IMR-90 (cell line): Measurements from ENCODE around the gene ZNF580. TPM values are rescaled to one million over a fixed set of nuclear protein-coding genes. Genes with fewer than 3 reads are reported as not detected.

Experiments
- ATAC-seq: fragments of 200-7000 bp; cut with Tn5 transposase; 2 replicates; pipeline ENCODE4 v1.9.1; 2020; ENCODE audit warnings: low read depth, mild to moderate bottlenecking, moderate library complexity
- BruUV-seq: library from RNA; stranded (reverse); fragments of 400-500 nt; replicated peaks from 2 replicates; lab custom pipeline; 2021; lab: Mats Ljungman, UMichigan
- CTCF ChIA-PET: fragments of 300-600 bp; formaldehyde crosslinking; extraction: SDS; loops from one replicate; lab custom pipeline; 2021; ENCODE audit warnings: antibody characterized with exemption; lab: Yijun Ruan, JAX
- POLR2A ChIA-PET: fragments of 300-600 bp; sonication (Branson Sonifier 250); formaldehyde crosslinking; loops from one replicate; lab custom pipeline; 2022; ENCODE audit warnings: antibody characterized with exemption; ENCODE audit not compliant: unreplicated experiment; lab: Charles Lee
- DNase-seq: peaks from one replicate; pipeline ENCODE4 v3.0.0; 2013
- H2AFZ ChIP-seq: replicated peaks from 2 replicates; pipeline ENCODE3; 2013; ENCODE audit warnings: low read length, mild to moderate bottlenecking; ENCODE audit not compliant: poor library complexity
- H2AK5ac ChIP-seq: 2 replicates; pipeline ENCODE4 v1.6.1; 2013; ENCODE audit warnings: low read depth, low read length, inconsistent platforms
- H2AK9ac ChIP-seq: replicated peaks from 2 replicates; pipeline ENCODE3; 2013; ENCODE audit warnings: mild to moderate bottlenecking, low read depth, low read length, moderate library complexity; ENCODE audit not compliant: poor library complexity
- H2BK120ac ChIP-seq: 2 replicates; pipeline ENCODE4 v1.6.1; 2013; ENCODE audit warnings: low read depth, low read length, inconsistent platforms
- H2BK15ac ChIP-seq: 3 replicates; pipeline ENCODE4 v1.6.1; 2013; ENCODE audit warnings: low read depth, low read length, inconsistent platforms
- H2BK20ac ChIP-seq: 2 replicates; pipeline ENCODE4 v1.6.1; 2013; ENCODE audit warnings: low read depth, mild to moderate bottlenecking, inconsistent platforms, low read length, moderate library complexity
- H2BK5ac ChIP-seq: 2 replicates; pipeline ENCODE4 v1.6.1; 2013; ENCODE audit warnings: mild to moderate bottlenecking, low read depth, low read length, inconsistent platforms; ENCODE audit not compliant: poor library complexity, severe bottlenecking
- H3K14ac ChIP-seq: replicated peaks from 2 replicates; pipeline ENCODE4 v1.6.1; 2013; ENCODE audit warnings: low read depth, low read length, inconsistent platforms
- H3K18ac ChIP-seq: 2 replicates; pipeline ENCODE4 v1.6.1; 2013; ENCODE audit warnings: low read depth, low read length, control low read depth
- H3K23ac ChIP-seq: 2 replicates; pipeline ENCODE4 v1.6.1; 2013; ENCODE audit warnings: low read depth, low read length, inconsistent platforms
- H3K27ac ChIP-seq: 2 replicates; pipeline ENCODE4 v1.5.1; 2013; ENCODE audit warnings: mild to moderate bottlenecking, control low read depth, low read length; ENCODE audit not compliant: insufficient read depth
- H3K27me3 ChIP-seq: 2 replicates; pipeline ENCODE4 v1.6.1; 2013; ENCODE audit warnings: low read length; ENCODE audit not compliant: control insufficient read depth, insufficient read depth
- H3K36me3 ChIP-seq: 2 replicates; pipeline ENCODE4 v1.6.1; 2013; ENCODE audit warnings: low read length, mixed read lengths; ENCODE audit not compliant: control insufficient read depth, insufficient read depth
- H3K4ac ChIP-seq: 2 replicates; pipeline ENCODE4 v1.6.1; 2013; ENCODE audit warnings: low read depth, low read length, inconsistent platforms
- H3K4me1 ChIP-seq: 2 replicates; pipeline ENCODE4 v1.6.1; 2013; ENCODE audit warnings: low read length, mixed read lengths; ENCODE audit not compliant: control insufficient read depth, insufficient read depth
- H3K4me2 ChIP-seq: 2 replicates; pipeline ENCODE4 v1.6.1; 2013; ENCODE audit warnings: low read depth, mild to moderate bottlenecking, control low read depth, low read length, moderate library complexity
- H3K4me3 ChIP-seq: 2 replicates; pipeline ENCODE4 v1.5.1; 2013; ENCODE audit warnings: low read depth, mild to moderate bottlenecking, control low read depth, low read length, moderate library complexity; ENCODE audit not compliant: insufficient read depth
- H3K56ac ChIP-seq: 2 replicates; pipeline ENCODE4 v1.6.1; 2013; ENCODE audit warnings: low read length, inconsistent platforms; ENCODE audit not compliant: insufficient read depth; ENCODE audit errors: extremely low read depth
- H3K79me1 ChIP-seq, 2 experiments: 2 replicates each; pipeline ENCODE4 v1.6.1; 2013; ENCODE audit warnings: low read length in 2 of 2, inconsistent platforms in 1 of 2, low read depth in 1 of 2
- H3K9ac ChIP-seq: 2 replicates; pipeline ENCODE4 v1.6.1; 2013; ENCODE audit warnings: low read depth, low read length, control low read depth
- H3K9me1 ChIP-seq: 2 replicates; pipeline ENCODE4 v1.6.1; 2013; ENCODE audit warnings: low read length, inconsistent platforms; ENCODE audit not compliant: insufficient read depth
- H3K9me3 ChIP-seq: 2 replicates; pipeline ENCODE4 v1.6.1; 2013; ENCODE audit warnings: low read length; ENCODE audit not compliant: control insufficient read depth, insufficient read depth
- H4K20me1 ChIP-seq: 2 replicates; pipeline ENCODE4 v1.6.1; 2013; ENCODE audit warnings: low read length, inconsistent platforms; ENCODE audit not compliant: insufficient read depth
- H4K5ac ChIP-seq: 2 replicates; pipeline ENCODE4 v1.6.1; 2013; ENCODE audit warnings: mild to moderate bottlenecking, low read depth, low read length, control low read depth
- H4K8ac ChIP-seq, 2 experiments: 2 replicates each; pipeline ENCODE4 v1.6.1; 2013; ENCODE audit warnings: low read depth in 2 of 2, low read length in 2 of 2, control low read depth in 1 of 2, inconsistent platforms in 1 of 2
- H4K91ac ChIP-seq: 2 replicates; pipeline ENCODE4 v1.6.1; 2013; ENCODE audit warnings: low read depth, low read length, inconsistent platforms; ENCODE audit not compliant: insufficient read depth
- BHLHE40 ChIP-seq: fragments of 150-350 bp; IDR thresholded peaks from 2 replicates; pipeline ENCODE4 v1.6.1; 2016; ENCODE audit warnings: mild to moderate bottlenecking, low read depth, low read length
- CEBPB ChIP-seq: IDR thresholded peaks from 2 replicates; pipeline ENCODE4 v1.6.1; 2012; ENCODE audit warnings: low read depth, low read length, improper control_type of control experiment
- CHD1 ChIP-seq: IDR thresholded peaks from 2 replicates; pipeline ENCODE4 v1.6.1; 2012; ENCODE audit warnings: low read depth, low read length, improper control_type of control experiment
- CTCF ChIP-seq: conservative IDR thresholded peaks from 2 replicates; pipeline ENCODE4 v1.5.1; 2012; ENCODE audit warnings: mild to moderate bottlenecking, low read depth, low read length, improper control_type of control experiment
- FOS ChIP-seq: fragments of 150-350 bp; IDR thresholded peaks from 2 replicates; pipeline ENCODE4 v1.6.1; 2016; ENCODE audit warnings: low read depth, low read length
- MAZ ChIP-seq: IDR thresholded peaks from 2 replicates; pipeline ENCODE4 v1.6.1; 2012; ENCODE audit warnings: low read depth, mild to moderate bottlenecking, low read length, improper control_type of control experiment, moderate library complexity, borderline replicate concordance
- MXI1 ChIP-seq: IDR thresholded peaks from 2 replicates; pipeline ENCODE4 v1.6.1; 2012; ENCODE audit warnings: low read depth, mild to moderate bottlenecking, low read length, moderate library complexity, borderline replicate concordance
- NFE2L2 ChIP-seq: fragments of 150-350 bp; IDR thresholded peaks from 2 replicates; pipeline ENCODE4 v1.6.1; 2016; ENCODE audit warnings: low read depth, mild to moderate bottlenecking, low read length
- POLR2A ChIP-seq: IDR thresholded peaks from 2 replicates; pipeline ENCODE4 v1.6.1; 2012; ENCODE audit warnings: mild to moderate bottlenecking, low read depth, low read length
- RAD21 ChIP-seq: IDR thresholded peaks from 2 replicates; pipeline ENCODE4 v1.6.1; 2012; ENCODE audit warnings: low read length, improper control_type of control experiment
- RCOR1 ChIP-seq: IDR thresholded peaks from 2 replicates; pipeline ENCODE4 v1.6.1; 2012; ENCODE audit warnings: mild to moderate bottlenecking, low read length, improper control_type of control experiment; ENCODE audit not compliant: insufficient replicate concordance
- RFX5 ChIP-seq: IDR thresholded peaks from 2 replicates; pipeline ENCODE4 v1.8.0; 2012; ENCODE audit warnings: low read depth, mild to moderate bottlenecking, low read length, moderate library complexity
- SMC3 ChIP-seq: fragments of 150-350 bp; IDR thresholded peaks from 2 replicates; pipeline ENCODE4 v1.6.1; 2016; ENCODE audit warnings: low read depth, mild to moderate bottlenecking, antibody characterized with exemption, low read length, moderate library complexity
- WGBS, 2 experiments: methylation state at CpG; one replicate each; pipeline versions ENCODE4 v1.1.5 to v1.1.7; 2013; ENCODE audit warnings: missing lambda C conversion rate in 2 of 2; ENCODE audit not compliant: insufficient read length in 1 of 2; ENCODE audit errors: extremely low coverage in 2 of 2; 5-methylcytosine and 5-hydroxymethylcytosine counted together
- dilution Hi-C: fragments of 300-500 bp; cut with HindIII; formaldehyde crosslinking; loops from one replicate; pipeline ENCODE4 v1.14.3; 2018; ENCODE audit warnings: low sequenced_read_pairs; ENCODE audit not compliant: unreplicated experiment
- in situ Hi-C: fragments of 300-500 bp; cut with MboI; formaldehyde crosslinking; loops from 3 replicates; pipeline ENCODE4 v1.14.3; 2019; ENCODE audit warnings: low sequenced_read_pairs, inconsistent platforms, mixed read lengths
- intact Hi-C: fragments of 100-400 bp; cut with micrococcal nuclease; formaldehyde crosslinking; loops from 2 replicates; pipeline ENCODE4 v1.10.0; 2022
- polyA plus RNA-seq, 3 experiments: library from polyadenylated mRNA; depleted of rRNA; stranded (reverse); fragments of >200 nt; gene quantifications; 2 replicates each; pipeline ENCODE4 v1.2.3, GENCODE V29; 2012; ENCODE audit warnings: low replicate concordance in 1 of 3
- total RNA-seq: library from RNA; depleted of rRNA; stranded (reverse); fragments of >200 nt; gene quantifications from 2 replicates; pipeline ENCODE4 v1.2.3, GENCODE V29; 2012
- TF ChIP-seq, protein P1 (sequence below): fragments of 150-350 bp; IDR thresholded peaks from 2 replicates; pipeline ENCODE4 v1.6.1; 2017; ENCODE audit warnings: mild to moderate bottlenecking, antibody characterized with exemption, low read length, low read depth
- TF ChIP-seq, protein P2 (sequence below): fragments of 150-350 bp; IDR thresholded peaks from 2 replicates; pipeline ENCODE4 v1.6.1; 2016; ENCODE audit warnings: low read depth, mild to moderate bottlenecking, low read length, moderate library complexity, borderline replicate concordance

The ZNF580 gene
- total and polyA plus RNA-seq, 2 of the 4 experiments (the other 2 are of a cell fraction), result 1.4 to 36.9 TPM

GRCh38 chr19:55632463-55632834, 8.4 kb upstream of the ZNF580 start:
- Histone ChIP-seq H2AFZ (peak overlapping the region; percentile 98), H3K27me3 (no peaks in the 10 kb centered on the region), H4K20me1 (0 out of 2 replicates have a peak, but pooled peaks cover 9% of the 10 kb centered on the region), H2BK5ac (no peak overlapping the region), H3K4me2 (no peak overlapping the region), H2AK5ac (no peak overlapping the region; the same call in 1 of the 2 replicates), H3K23ac (no peak overlapping the region), H2BK120ac (no peak overlapping the region), H3K4me3 (no peak overlapping the region), H3K9me3 (no peaks in the 10 kb centered on the region), H3K27ac (no peak overlapping the region), H3K14ac (no peak overlapping the region), H3K9me1 (peaks cover 16% of the 10 kb centered on the region), H3K4ac (0 out of 2 replicates have a peak overlapping the region, but pooled peaks have one; percentile 42), H3K4me1 (peaks cover 9% of the 10 kb centered on the region), H3K56ac (no peak overlapping the region), H3K36me3 (no peaks in the 10 kb centered on the region), H2AK9ac (peak overlapping the region; percentile 93), H4K91ac (no peak overlapping the region; the same call in 1 of the 2 replicates), H3K79me1 (peaks cover 19 to 29% of the 10 kb centered on the region in 2 experiments), H3K9ac (0 out of 2 replicates have a peak overlapping the region, but pooled peaks have one; percentile 2), H2BK20ac (no peak overlapping the region), H3K18ac (no peak overlapping the region), H4K8ac (peak overlapping the region; percentile 26 to 93), H4K5ac (peak overlapping the region; percentile 85), H2BK15ac (0 out of 3 replicates have a peak overlapping the region, but pooled peaks have one; percentile 12)
- WGBS, 2 experiments, result no CpG with 5 or more reads among the region's 3 CpGs
- ChIA-PET POLR2A (interaction anchor here (0.6 kb wide), 1 partner anchor 9 kb away, joined by 6 read pairs; the partner anchor contains the start of gene ZNF580), CTCF (interaction anchor here (0.6 to 1.5 kb wide), 11 partner anchors 14 to 701 kb away, joined by 3 to 8 read pairs (median 3); partner anchors contain the start of genes CCDC106, U2AF2 and ZNF865)
- dilution Hi-C loops, result no loop called here
- DNase-seq (peak; percentile 96), ATAC-seq (peak; percentile 73)
- BruUV-seq, result no TSS peak
- intact Hi-C loops, result loop anchor here (1.0 to 10.0 kb wide), 2 partner anchors 115 to 432 kb away; no protein-coding TSS in a partner anchor
- in situ Hi-C loops, result loop anchor here (25.0 kb wide), 2 partner anchors 345 to 520 kb away; partner anchors contain the start of genes BRSK1, HSPBP1 and PPP1R12C
- TF ChIP-seq RFX5 (peak; percentile 35; the same call in 1 of the 2 replicates), CTCF (peak; percentile 85), MAZ (peak; percentile 29; the same call in 1 of the 2 replicates), POLR2A (0 out of 2 replicates have a peak, but pooled peaks have one; percentile 42), BHLHE40 (no peak), FOS (no peak), RAD21 (peak; percentile 79), CHD1 (no peak), RCOR1 (no peak), CEBPB (no peak), NFE2L2 (no peak), SMC3 (peak; percentile 69), MXI1 (no peak)
- TF ChIP-seq, protein P1, sequence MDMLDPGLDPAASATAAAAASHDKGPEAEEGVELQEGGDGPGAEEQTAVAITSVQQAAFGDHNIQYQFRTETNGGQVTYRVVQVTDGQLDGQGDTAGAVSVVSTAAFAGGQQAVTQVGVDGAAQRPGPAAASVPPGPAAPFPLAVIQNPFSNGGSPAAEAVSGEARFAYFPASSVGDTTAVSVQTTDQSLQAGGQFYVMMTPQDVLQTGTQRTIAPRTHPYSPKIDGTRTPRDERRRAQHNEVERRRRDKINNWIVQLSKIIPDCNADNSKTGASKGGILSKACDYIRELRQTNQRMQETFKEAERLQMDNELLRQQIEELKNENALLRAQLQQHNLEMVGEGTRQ, result no peak
- TF ChIP-seq, protein P2, sequence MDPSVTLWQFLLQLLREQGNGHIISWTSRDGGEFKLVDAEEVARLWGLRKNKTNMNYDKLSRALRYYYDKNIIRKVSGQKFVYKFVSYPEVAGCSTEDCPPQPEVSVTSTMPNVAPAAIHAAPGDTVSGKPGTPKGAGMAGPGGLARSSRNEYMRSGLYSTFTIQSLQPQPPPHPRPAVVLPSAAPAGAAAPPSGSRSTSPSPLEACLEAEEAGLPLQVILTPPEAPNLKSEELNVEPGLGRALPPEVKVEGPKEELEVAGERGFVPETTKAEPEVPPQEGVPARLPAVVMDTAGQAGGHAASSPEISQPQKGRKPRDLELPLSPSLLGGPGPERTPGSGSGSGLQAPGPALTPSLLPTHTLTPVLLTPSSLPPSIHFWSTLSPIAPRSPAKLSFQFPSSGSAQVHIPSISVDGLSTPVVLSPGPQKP, result no peak
